ENCODE data around the gene LCLAT1. TPM values are rescaled to one million over a fixed set of nuclear protein-coding genes. Genes with fewer than 3 reads are reported as not detected.

Gene LCLAT1
- 21.1 and 26.7 TPM in 2 replicates for total RNA-seq

GRCh38 chr2:30447149-30448045, at the start of gene LCLAT1:
TSS of gene LCLAT1 (plus strand) at chr2:30447246. CDS start at chr2:30525591, 78,345 bp downstream.
- H3K36me3 ChIP-seq (ENCODE audit: control insufficient read depth, insufficient read depth, low read length) = no peaks in the 10 kb centered on the region
- DNase-seq (ENCODE audit: low read depth) = no peak
- TF ChIP-seq, protein P1, sequence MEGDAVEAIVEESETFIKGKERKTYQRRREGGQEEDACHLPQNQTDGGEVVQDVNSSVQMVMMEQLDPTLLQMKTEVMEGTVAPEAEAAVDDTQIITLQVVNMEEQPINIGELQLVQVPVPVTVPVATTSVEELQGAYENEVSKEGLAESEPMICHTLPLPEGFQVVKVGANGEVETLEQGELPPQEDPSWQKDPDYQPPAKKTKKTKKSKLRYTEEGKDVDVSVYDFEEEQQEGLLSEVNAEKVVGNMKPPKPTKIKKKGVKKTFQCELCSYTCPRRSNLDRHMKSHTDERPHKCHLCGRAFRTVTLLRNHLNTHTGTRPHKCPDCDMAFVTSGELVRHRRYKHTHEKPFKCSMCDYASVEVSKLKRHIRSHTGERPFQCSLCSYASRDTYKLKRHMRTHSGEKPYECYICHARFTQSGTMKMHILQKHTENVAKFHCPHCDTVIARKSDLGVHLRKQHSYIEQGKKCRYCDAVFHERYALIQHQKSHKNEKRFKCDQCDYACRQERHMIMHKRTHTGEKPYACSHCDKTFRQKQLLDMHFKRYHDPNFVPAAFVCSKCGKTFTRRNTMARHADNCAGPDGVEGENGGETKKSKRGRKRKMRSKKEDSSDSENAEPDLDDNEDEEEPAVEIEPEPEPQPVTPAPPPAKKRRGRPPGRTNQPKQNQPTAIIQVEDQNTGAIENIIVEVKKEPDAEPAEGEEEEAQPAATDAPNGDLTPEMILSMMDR (IDR thresholded peaks at IDR 0.05; ENCODE audit: insufficient read depth, low read length, poor library complexity, severe bottlenecking) = peak; percentile 17
- H3K4me3 ChIP-seq (ENCODE audit: low read depth, low read length) = peak within 1 kb of the TSS; percentile 86
- H3K27me3 ChIP-seq (ENCODE audit: control insufficient read depth, insufficient read depth, low read length) = no peaks in the 10 kb centered on the region

GRCh38 chr2:30398084-30398873, 48.8 kb upstream of the LCLAT1 start:
- TF ChIP-seq, protein P1 (IDR thresholded peaks at IDR 0.05; ENCODE audit: insufficient read depth, low read length, poor library complexity, severe bottlenecking) = no peak
- no peak for DNase-seq (ENCODE audit: low read depth)
- Histone ChIP-seq H3K36me3 (ENCODE audit: control insufficient read depth, insufficient read depth, low read length) (no peaks in the 10 kb centered on the region), H3K4me3 (ENCODE audit: low read depth, low read length) (no peak overlapping the region), H3K27me3 (ENCODE audit: control insufficient read depth, insufficient read depth, low read length) (no peaks in the 10 kb centered on the region)

DNA sequence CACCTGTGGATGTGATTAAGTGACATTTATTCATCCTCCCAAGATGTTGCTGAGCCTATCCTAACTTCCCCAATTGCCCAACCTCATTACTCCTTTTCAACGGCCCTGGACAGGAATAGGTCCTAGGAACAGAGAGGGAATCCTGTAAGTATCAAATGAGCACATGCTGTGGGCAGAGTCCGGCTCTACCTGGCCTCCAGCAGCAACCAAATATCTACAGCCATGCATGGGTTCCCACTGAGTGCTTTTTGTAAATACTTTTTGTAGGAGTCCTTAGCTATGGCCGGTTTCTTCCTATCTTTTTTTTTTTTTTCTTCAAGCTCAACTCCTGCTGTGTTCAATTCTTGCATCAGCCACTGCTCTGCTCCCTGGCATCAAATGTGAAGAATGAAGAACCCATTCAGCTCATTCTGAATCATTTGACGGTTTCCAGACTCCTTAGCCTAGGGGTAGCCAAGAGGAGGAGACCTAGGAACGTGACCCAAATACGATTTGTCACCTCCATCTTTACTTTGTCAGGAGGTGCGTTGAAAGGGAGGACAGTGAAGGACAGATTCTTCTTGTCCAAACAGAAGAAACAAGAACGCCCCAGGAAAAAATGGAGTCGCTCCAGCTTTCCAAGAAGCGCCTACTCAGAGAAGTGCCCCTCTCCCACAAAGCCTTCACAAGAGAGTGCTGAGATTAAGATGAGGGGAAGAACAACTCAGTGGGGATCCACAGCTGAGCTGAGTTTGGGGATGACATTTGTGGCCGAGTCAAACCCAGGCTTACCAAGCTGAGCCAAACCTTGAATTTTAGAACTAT, 46.7 kb upstream of the LCLAT1 start:
- Histone ChIP-seq H3K36me3 (ENCODE audit: control insufficient read depth, insufficient read depth, low read length) (no peaks in the 10 kb centered on the region), H3K27me3 (ENCODE audit: control insufficient read depth, insufficient read depth, low read length) (no peaks in the 10 kb centered on the region), H3K4me3 (ENCODE audit: low read depth, low read length) (no peak overlapping the region)
- TF ChIP-seq, protein P1 (IDR thresholded peaks at IDR 0.05; ENCODE audit: insufficient read depth, low read length, poor library complexity, severe bottlenecking) = no peak
- DNase-seq (ENCODE audit: low read depth) = no peak

- DNase-seq (ENCODE audit: low read depth) = no peak
- H3K36me3 ChIP-seq (ENCODE audit: control insufficient read depth, insufficient read depth, low read length) = no peaks in the 10 kb centered on the region
- TF ChIP-seq, protein P1 (IDR thresholded peaks at IDR 0.05; ENCODE audit: insufficient read depth, low read length, poor library complexity, severe bottlenecking) = no peak
- H3K4me3 ChIP-seq (ENCODE audit: low read depth, low read length) = no peak overlapping the region
- H3K27me3 ChIP-seq (ENCODE audit: control insufficient read depth, insufficient read depth, low read length) = no peaks in the 10 kb centered on the region
Observed at GRCh38 chr2:30402441-30403182, 44.4 kb upstream of the LCLAT1 start.
